ENCODE data around the gene RACK1. TPM values are rescaled to one million over a fixed set of nuclear protein-coding genes. Genes with fewer than 3 reads are reported as not detected.

Gene RACK1
- total and polyA plus RNA-seq, 2 of the 13 experiments (the other 11 are each of a cell fraction or from before 2014, with no cell fraction given) = 2,514 to 6,141 TPM

- TF ChIP-seq SRSF9 (IDR thresholded peaks at IDR 0.05; ENCODE audit: borderline replicate concordance, insufficient read depth, low read depth, low read length, poor library complexity, severe bottlenecking) = no peak
- peak; percentile 45; the same call in 1 of the 2 replicates for TF ChIP-seq TARDBP (CRISPR knock-in tag; IDR thresholded peaks at IDR 0.05)
- no peak for TF ChIP-seq ZNF580 (CRISPR knock-in tag; IDR thresholded peaks at IDR 0.05; ENCODE audit: borderline replicate concordance, low read depth)
- TF ChIP-seq RXRB (CRISPR knock-in tag; IDR thresholded peaks at IDR 0.05; ENCODE audit: borderline replicate concordance) = peak; percentile 28; the same call in 1 of the 2 replicates
- no peak; the same call in 1 of the 2 replicates for TF ChIP-seq ZNF20 (CRISPR knock-in tag; IDR thresholded peaks at IDR 0.05)
- TF ChIP-seq ZNF224 (CRISPR knock-in tag; IDR thresholded peaks at IDR 0.05) = peak; percentile 78; the same call in 1 of the 2 replicates
- TF ChIP-seq CAMTA2 (CRISPR knock-in tag; IDR thresholded peaks at IDR 0.05; ENCODE audit: borderline replicate concordance) = peak; percentile 82; the same call in 1 of the 2 replicates
- TF ChIP-seq ZMAT3 (CRISPR knock-in tag; conservative IDR thresholded peaks at IDR 0.05) = no peak
- TF ChIP-seq MAX (IDR thresholded peaks at IDR 0.05) = peak; percentile 92
- no peak for TF ChIP-seq HNRNPH1 (optimal IDR thresholded peaks at IDR 0.05; ENCODE audit: low read depth, low read length)
- no peak for TF ChIP-seq ZBTB49 (CRISPR knock-in tag; IDR thresholded peaks at IDR 0.05; ENCODE audit: borderline replicate concordance)
- TF ChIP-seq GTF2F1 (IDR thresholded peaks at IDR 0.05; ENCODE audit: low read length) = no peak
- no peak for TF ChIP-seq USF2 (IDR thresholded peaks at IDR 0.05; ENCODE audit: low read depth, low read length)
- TF ChIP-seq USF2 (CRISPR knock-in tag; IDR thresholded peaks at IDR 0.05; ENCODE audit: borderline replicate concordance) = no peak
- TF ChIP-seq NFRKB (IDR thresholded peaks at IDR 0.05) = peak; percentile 72
- TF ChIP-seq ZFX (CRISPR knock-in tag; IDR thresholded peaks at IDR 0.05; ENCODE audit: low read depth) = peak; percentile 94
- TF ChIP-seq ZNF766 (CRISPR knock-in tag; IDR thresholded peaks at IDR 0.05; ENCODE audit: borderline replicate concordance) = no peak
- TF ChIP-seq PHF5A (CRISPR knock-in tag; IDR thresholded peaks at IDR 0.05; ENCODE audit: low read depth, unreplicated experiment) = peak; percentile 48
- no peak for TF ChIP-seq ZNF382 (CRISPR knock-in tag; IDR thresholded peaks at IDR 0.05; ENCODE audit: borderline replicate concordance)
- TF ChIP-seq ZSCAN31 (CRISPR knock-in tag; IDR thresholded peaks at IDR 0.05; ENCODE audit: low read depth) = peak; percentile 42; the same call in 1 of the 2 replicates
- 0 out of 2 replicates have a peak, but pooled peaks have one; percentile 19 for TF ChIP-seq NCOA2 (CRISPR knock-in tag; IDR thresholded peaks at IDR 0.05)
- TF ChIP-seq MTF2 (CRISPR knock-in tag; IDR thresholded peaks at IDR 0.05; ENCODE audit: borderline replicate concordance) = no peak
- TF ChIP-seq NFATC3 (CRISPR knock-in tag; IDR thresholded peaks at IDR 0.05) = peak; percentile 35; the same call in 1 of the 2 replicates
- TF ChIP-seq ZNF296 (CRISPR knock-in tag; conservative IDR thresholded peaks at IDR 0.05) = no peak; the same call in 1 of the 2 replicates
Measured at GRCh38 chr5:181243564-181244343, at the start of gene RACK1 (continued).

Data from HepG2 (cell line).